HL-60/S4 (cell line): ENCODE results near the gene AOC3.
"Not testable (repeated sequence)": the region's sequence is repeated elsewhere in the genome, so short reads cannot be mapped to it uniquely, and the experiment has no call there.

Source experiments
- in situ Hi-C: fragments of 300-500 bp; cut with MboI; formaldehyde crosslinking; loops from 2 replicates; pipeline ENCODE4 v1.14.3; 2022; ENCODE audit warnings: low sequenced_read_pairs

Gene AOC3

DNA sequence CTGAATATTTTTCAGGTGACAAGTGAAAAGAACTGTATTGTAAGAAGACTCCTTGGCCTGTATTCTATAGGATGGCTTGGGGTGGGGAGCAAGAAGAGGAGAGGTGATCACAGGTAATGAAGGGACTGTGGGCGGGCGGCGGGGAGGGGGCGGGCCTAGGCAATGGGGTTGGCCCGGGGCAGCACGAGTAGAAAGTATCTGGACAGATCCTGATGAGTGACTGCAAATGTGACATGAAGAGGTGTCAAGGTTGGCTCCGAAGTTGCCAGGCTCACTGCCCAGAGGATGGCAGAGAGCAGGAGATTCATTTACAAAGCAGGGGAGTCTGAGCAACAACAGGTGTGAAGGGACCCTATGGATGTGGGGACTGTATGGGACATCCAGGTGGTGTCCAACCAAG is 38.8 kb downstream of the AOC3 start:
- in situ Hi-C loops: no loop called here

DNA sequence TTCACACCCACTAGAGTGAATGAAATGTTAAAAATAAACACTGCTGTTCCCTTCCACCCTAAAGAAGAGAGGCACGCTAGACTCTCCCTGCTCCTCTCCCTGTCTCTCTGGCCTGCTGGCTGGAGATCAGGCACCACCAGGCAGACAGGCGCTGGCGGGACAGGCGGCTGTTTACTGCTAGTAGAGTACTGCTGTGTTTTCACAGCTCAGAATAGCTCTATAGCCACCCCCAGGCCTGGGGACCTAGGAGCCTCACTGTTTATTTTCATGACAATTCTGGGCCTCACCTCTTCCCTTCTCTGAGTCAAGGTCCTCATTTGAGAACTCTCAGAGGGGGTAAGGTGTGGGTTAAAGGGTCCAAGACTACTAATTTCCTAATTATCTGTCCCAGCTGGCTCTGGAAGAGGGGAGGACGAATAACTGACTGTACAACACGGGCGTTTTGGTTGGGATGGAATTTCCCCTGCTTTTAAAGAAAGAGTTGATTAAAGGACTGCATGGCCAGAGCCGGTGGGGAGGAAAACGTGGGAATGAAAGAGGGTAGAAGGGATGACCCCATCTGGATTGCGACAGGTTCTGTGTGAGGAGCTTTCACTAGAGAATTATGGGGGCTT is 40.6 kb downstream of the AOC3 start:
- in situ Hi-C loops: no loop called here

DNA sequence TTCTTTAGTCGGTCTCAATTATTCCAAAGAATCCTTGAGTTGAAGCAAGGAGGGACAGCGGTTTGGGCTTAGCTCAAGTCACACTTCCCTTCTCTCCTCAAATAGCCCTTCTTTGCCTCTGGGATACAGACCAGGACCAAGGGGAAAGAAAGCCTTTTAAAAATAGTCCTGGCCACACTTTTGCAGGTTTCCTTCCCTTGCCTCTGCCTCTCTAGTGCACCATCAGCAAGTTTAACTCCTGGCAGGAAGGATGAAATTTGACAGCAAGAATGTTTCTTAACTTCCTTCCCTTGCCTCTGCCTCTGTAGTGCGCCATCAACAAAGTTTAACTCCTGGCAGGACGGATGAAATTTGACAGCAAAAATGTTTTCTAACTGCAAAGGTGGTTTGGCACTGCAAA is 42.4 kb downstream of the AOC3 start:
- in situ Hi-C loops: no loop called here

DNA sequence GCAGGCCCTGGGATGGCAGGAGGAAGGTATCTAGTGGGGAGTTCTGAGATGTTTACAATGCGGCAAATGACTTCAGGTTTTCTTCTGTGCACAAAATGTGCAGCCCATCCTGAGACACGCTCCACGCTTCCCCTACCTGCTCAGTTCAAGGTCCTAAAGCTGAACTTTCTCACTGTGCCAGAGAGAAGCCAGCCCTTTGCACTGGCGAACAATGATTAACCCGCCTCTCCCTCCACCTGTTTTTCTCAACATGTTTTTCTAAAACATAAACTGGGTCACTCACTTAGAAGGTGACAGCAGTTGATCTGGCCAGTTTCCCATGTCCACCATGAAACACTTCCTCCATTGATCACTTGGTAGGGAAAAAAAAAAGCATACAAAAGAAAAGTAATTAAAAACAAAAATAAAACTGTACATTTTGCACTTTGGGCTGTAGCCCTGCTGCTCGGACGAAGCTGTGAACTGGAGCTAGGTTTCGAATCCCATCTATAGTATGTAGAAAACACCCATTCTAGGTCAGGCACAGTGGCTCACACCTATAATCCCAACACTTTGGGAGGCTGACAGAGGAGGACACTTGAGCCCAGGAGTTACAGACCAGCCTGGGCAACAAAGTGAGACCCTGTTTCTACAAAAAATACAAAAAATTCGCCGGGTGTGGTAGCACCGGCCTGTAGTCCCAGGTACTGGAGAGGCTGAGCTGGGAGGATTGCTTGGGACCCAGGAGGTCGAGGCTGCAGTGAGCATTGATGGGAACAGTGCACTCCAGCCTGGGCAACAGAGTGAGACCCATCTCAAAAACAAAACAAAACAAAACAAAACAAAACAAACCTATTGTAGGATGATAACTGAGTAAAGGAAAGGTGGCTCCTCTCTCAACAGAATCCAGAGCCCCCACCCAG is 43.5 kb downstream of the AOC3 start:
- in situ Hi-C loops: no loop called here

DNA sequence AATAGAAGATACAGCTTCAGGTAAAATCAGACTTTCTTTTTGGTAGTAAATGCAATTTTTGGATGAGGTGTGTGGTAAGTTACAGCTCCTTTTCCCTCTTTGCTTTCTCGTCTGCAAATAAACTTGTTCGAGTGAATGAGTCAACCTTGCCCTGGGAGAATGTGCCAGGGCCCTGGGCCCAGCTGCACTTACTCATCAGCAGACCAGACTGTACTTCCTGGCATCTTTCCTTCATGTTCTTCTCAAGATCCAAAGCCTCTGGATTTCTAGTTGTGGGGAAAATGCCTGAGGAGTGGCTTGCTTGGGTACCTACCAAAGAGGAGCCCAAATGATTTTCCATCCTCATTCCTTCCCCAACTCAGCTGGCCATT is 44.2 kb downstream of the AOC3 start:
- in situ Hi-C loops: no loop called here

DNA sequence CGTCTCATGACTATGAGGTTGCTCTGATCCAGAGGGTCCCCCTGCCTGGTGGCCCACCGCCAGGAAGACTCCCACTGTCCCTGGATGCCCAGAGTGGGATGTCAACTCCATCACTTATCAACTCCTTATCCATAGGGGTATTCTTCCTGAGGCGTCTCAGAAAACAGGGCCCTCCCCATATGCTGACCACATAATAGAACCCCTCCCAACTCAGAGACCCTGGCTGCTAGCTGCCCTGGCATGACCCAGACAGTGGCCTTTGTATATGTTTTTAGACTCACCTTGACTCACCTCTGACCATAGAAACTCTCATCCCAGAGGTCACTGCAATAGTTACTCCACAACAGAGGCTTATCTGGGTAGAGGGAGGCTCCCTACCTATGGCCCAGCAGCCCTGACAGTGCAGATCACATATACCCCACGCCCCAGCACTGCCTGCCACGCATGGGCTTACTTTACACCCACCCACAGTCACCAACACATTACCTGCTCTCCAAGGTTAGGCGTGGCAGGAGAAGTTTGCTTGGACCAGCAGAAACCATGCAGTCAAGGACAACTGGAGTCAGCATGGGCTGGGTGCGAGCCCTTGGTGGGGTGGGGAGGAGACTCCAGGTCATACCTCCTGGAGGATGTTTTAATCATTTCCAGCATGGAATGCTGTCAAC is 47.3 kb downstream of the AOC3 start:
- in situ Hi-C loops: no loop called here

DNA sequence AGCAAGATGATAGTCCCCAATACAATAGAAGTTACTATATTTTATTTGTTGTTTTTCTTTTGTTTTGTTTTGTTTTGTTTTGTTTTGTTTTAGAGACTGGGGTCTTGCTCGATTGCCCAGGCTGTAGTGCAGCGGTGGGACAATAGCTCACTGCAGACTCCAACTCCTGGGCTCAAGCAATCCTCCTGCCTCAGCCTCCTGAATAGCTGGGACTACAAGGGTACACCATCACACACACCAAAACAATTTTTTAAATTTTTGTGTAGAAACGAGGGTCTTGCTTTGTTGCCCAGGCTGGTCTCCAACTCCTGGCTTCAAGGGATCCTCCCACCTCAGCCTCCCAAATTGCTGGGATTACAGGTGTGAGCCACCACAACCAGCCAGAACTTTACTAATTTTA is 49.0 kb downstream of the AOC3 start:
- in situ Hi-C loops: not testable (repeated sequence)

DNA sequence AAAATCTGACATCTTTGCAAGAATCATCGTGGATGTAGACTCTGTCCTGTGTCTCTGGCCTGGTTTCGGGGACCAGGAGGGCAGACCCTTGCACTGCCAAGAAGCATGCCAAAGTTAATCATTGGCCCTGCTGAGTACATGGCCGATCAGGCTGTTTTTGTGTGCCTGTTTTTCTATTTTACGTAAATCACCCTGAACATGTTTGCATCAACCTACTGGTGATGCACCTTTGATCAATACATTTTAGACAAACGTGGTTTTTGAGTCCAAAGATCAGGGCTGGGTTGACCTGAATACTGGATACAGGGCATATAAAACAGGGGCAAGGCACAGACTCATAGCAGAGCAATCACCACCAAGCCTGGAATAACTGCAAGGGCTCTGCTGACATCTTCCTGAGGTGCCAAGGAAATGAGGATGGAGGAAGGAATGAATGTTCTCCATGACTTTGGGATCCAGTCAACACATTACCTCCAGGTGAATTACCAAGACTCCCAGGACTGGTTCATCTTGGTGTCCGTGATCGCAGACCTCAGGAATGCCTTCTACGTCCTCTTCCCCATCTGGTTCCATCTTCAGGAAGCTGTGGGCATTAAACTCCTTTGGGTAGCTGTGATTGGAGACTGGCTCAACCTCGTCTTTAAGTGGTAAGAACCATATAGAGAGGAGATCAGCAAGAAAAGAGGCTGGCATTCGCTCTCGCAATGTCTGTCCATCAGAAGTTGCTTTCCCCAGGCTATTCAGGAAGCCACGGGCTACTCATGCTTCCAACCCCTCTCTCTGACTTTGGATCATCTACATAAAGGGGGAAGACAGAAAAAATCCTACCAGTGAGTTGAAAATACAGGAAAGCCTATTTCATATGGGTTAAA is 49.7 kb downstream of the AOC3 start, which contains the start of gene G6PC1:
TSS of gene G6PC1 (plus strand) at position 340 of the 872 bp plus-strand sequence. CDS start at position 418, 78 bp downstream.
- in situ Hi-C loops: no loop called here

DNA sequence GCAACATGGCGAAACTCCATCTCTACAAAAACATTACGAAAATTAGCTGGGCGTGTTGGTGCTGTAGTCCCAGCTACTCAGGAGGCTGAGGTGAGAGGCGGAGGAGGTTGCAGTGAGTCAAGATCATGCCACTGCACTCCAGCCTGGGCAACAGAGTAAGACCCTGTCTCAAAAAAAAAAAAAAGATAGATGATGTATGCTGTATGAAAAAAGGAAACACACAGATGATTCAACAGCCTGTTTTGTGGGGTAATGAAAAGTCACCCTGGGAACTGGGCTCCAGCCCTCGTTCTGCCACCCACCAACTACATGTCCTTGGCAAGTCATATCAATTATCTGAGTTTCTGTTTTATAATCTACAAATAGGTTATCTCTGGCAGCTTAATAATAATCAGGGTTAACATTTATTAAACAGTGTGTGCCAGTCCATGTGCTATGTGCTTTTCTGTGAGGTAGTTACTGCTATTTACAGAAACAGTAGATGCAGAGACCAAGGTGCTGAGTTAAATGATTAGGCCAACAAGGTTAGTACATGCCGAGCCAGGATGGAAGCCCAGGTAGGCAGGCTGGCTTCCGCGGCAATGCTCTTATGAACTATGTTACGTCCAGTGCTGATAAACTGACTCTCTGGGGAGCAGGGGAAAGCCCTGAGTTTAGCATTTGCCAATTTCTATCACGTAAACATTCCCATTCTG is 50.7 kb downstream of the AOC3 start:
- in situ Hi-C loops: no loop called here

DNA sequence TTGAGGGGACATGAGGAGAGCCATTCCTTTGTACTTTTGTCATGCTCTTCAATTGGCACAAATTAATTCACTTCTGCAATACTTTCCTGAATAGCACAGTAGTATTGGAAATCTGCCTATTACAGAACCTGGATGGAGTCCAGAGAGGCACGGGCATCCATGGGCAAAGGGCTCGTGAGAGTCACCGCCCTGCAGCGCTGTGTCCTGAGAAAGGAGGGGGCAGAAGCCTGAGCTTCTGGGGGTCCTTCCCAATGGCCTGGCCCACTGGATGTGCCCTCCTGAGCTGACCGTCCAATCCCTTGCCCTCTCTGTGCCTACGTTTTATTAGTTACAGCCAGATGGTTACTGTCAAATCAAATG is 53.1 kb downstream of the AOC3 start:
- in situ Hi-C loops: no loop called here

DNA sequence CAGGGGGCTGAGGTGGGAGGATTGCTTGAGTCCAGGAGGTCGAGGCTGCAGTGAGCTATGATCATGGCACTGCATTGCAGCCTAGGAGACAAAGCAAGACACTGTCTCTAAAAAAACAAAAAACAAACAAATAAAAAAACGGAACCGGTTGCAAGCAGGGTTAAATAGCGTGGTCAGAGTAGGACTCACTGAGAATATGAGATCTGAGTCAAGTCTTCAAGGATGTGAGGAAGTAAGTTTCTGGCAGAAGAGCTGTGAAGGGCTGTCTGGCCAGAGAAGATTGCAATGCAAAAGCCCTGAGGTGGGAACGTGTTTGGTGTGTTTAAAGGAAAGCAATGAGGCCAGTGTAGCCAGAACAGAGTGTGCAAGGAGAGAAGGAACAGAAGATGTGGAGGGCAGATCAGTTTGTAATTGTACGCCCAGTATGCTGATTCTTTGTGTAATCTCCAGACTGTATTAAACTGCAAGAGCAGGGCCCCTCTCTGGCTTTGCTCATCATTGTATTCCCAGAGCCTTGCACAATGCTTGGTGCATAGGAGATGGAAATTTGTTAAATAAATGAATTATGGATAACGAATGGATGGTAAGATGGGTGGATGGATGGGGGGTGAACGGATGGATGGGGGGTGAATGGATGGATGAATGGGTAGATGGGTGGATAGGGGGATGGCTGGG is 55.9 kb downstream of the AOC3 start:
- in situ Hi-C loops: no loop called here
